ENCODE data around the gene ZSWIM7.

DNA sequence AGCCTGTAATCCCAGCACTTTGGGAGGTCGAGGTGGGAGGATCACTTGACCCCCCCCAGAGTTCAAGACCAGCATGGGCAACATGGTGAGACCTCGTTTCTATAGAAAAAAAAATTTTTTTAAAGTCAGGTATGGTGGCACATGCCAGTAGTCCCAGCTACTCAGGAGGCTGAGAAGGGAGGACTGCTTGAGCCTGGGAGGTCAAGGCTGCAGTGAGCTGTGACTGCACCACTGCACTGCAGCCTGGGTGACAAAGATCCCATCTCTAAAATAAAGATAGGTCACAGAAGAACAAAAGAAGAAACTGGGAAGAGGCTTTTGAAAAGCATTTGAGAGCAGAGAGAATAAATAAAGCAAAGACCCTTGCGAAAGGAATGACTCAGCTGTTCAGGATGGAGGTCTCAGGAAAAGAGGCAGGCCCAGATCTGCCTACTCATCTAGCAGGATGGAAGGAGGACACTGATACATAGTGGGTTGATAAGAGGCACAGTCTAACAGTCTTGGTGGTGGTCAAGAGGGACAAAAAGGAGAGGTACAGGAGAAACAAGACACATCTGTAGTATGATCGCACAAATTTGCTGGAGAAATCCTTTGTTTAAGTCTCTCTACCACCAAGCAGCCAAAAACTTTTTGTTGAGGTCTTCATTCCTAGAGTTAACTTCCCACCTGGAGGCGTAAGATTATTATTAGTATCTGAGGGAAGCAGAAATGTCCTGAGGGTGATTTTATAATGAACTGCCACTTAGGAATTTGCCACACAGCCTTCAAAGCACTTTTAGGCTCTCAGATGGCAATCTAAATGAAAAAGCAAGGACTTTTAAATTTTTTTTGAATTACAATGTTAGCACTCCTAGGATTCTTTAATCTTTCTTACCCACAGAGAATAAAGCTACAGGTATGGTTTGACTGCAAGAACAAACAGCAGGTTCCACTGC is 17.6 kb downstream of the ZSWIM7 start:
- TF ChIP-seq, protein P1, sequence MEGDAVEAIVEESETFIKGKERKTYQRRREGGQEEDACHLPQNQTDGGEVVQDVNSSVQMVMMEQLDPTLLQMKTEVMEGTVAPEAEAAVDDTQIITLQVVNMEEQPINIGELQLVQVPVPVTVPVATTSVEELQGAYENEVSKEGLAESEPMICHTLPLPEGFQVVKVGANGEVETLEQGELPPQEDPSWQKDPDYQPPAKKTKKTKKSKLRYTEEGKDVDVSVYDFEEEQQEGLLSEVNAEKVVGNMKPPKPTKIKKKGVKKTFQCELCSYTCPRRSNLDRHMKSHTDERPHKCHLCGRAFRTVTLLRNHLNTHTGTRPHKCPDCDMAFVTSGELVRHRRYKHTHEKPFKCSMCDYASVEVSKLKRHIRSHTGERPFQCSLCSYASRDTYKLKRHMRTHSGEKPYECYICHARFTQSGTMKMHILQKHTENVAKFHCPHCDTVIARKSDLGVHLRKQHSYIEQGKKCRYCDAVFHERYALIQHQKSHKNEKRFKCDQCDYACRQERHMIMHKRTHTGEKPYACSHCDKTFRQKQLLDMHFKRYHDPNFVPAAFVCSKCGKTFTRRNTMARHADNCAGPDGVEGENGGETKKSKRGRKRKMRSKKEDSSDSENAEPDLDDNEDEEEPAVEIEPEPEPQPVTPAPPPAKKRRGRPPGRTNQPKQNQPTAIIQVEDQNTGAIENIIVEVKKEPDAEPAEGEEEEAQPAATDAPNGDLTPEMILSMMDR (IDR thresholded peaks at IDR 0.05): no peak
- no peak for TF ChIP-seq POLR2AphosphoS5 (IDR thresholded peaks at IDR 0.05)
- no peak for TF ChIP-seq EP300 (IDR thresholded peaks at IDR 0.05)

Data from suprapubic skin (tissue), 4 donors.